ENCODE data around the gene OR14A2. TPM values are rescaled to one million over a fixed set of nuclear protein-coding genes. Genes with fewer than 3 reads are reported as not detected.
"Not testable (repeated sequence)": the region's sequence is repeated elsewhere in the genome, so short reads cannot be mapped to it uniquely, and the experiment has no call there.

The OR14A2 gene
- total RNA-seq, result not detected

GRCh38 chr1:247748041-247748440, at the start of gene OR14A2:
TSS of gene OR14A2 (minus strand) at chr1:247748141.
- no peak within 1 kb of the TSS for H3K27ac ChIP-seq
- no peaks in the 10 kb centered on the region for H3K9me3 ChIP-seq
- H3K36me3 ChIP-seq, result no peaks in the 10 kb centered on the region
- no peak within 1 kb of the TSS for H3K4me3 ChIP-seq
- no peak for DNase-seq
- no peaks in the 10 kb centered on the region for H3K4me1 ChIP-seq
- intact Hi-C loops (cut with DNase I; ENCODE audit: low total_unique reads), result no loop called here
- no peaks in the 10 kb centered on the region for H3K27me3 ChIP-seq
- no peak for TF ChIP-seq CTCF (IDR thresholded peaks at IDR 0.05)

- intact Hi-C loops (cut with DNase I; ENCODE audit: low total_unique reads), result no loop called here
- Histone ChIP-seq H3K36me3 (no peaks in the 10 kb centered on the region), H3K27me3 (no peaks in the 10 kb centered on the region), H3K9me3 (no peaks in the 10 kb centered on the region), H3K27ac (no peak overlapping the region), H3K4me1 (no peaks in the 10 kb centered on the region), H3K4me3 (no peak overlapping the region)
- DNase-seq, result no peak
- TF ChIP-seq POLR2A (IDR thresholded peaks at IDR 0.05), result no peak
- no peak for TF ChIP-seq CTCF (IDR thresholded peaks at IDR 0.05)
Measured at GRCh38 chr1:247797518-247797917, 49.6 kb upstream of the OR14A2 start.

GRCh38 chr1:247769603-247770002, 21.7 kb upstream of the OR14A2 start:
- H3K27ac ChIP-seq, result no peak overlapping the region
- no peaks in the 10 kb centered on the region for H3K4me1 ChIP-seq
- H3K36me3 ChIP-seq, result no peaks in the 10 kb centered on the region
- DNase-seq, result no peak
- TF ChIP-seq POLR2A (IDR thresholded peaks at IDR 0.05), result no peak
- TF ChIP-seq CTCF (IDR thresholded peaks at IDR 0.05), result no peak
- intact Hi-C loops (cut with DNase I; ENCODE audit: low total_unique reads), result no loop called here
- no peaks in the 10 kb centered on the region for H3K9me3 ChIP-seq
- H3K4me3 ChIP-seq, result no peak overlapping the region
- H3K27me3 ChIP-seq, result no peaks in the 10 kb centered on the region

DNA sequence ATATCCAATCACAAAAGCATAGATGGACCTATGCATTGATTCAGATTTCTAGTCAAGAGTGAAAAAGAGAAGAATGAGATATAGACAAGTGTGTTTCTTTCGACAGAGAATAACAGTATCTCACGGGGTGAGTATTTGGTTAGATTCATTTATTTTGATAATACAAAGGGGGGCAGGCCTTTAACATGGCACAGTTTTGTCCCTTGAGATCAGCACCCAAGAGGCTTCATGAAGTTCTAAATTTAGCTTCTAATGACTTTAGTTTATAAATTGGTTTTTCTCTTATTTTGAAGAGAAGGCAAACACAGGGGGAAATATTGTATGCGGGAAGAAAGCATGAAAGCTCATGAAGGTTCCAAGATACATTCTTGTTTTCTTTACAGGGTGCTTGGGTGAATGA, 12.5 kb upstream of the OR14A2 start, which contains the start of gene OR1C1:
Gene OR1C1 (minus strand): TSS at position 101 of the 400 bp plus-strand sequence. CDS start 2,150 bp downstream, outside the sequence.
- Histone ChIP-seq H3K27ac (no peak within 1 kb of the TSS), H3K36me3 (no peaks in the 10 kb centered on the region), H3K4me3 (no peak within 1 kb of the TSS), H3K9me3 (no peaks in the 10 kb centered on the region), H3K4me1 (no peaks in the 10 kb centered on the region), H3K27me3 (no peaks in the 10 kb centered on the region)
- no peak for DNase-seq
- intact Hi-C loops (cut with DNase I; ENCODE audit: low total_unique reads), result no loop called here
- no peak for TF ChIP-seq CTCF (IDR thresholded peaks at IDR 0.05)
- TF ChIP-seq POLR2A (IDR thresholded peaks at IDR 0.05), result no peak

- H3K4me3 ChIP-seq; H3K27me3 ChIP-seq; H3K27ac ChIP-seq; H3K36me3 ChIP-seq; DNase-seq; H3K9me3 ChIP-seq; H3K4me1 ChIP-seq; intact Hi-C loops (cut with DNase I; ENCODE audit: low total_unique reads): not testable (repeated sequence)
Measured at GRCh38 chr1:247754311-247754710, 6.4 kb upstream of the OR14A2 start.

DNA sequence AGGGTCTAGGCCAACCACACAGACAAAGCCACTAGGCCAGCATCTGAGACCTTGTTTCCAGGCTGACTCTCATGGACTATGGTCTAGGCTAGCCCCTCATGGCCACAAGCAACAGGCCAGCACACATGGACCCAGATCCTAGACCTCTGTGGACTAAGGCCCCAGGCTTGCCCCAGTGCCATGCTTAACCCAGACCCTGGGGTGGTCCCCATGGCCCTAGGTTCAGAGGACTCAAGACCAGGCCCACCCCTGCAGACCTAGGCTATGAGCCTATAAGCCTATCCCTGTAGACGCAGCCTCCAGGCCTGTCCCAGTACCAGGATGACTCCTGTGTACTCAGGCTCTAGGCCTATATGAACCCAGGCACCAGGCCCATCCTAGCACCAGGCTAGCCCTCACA, 1.9 kb upstream of the OR14A2 start:
- DNase-seq, result no peak
- intact Hi-C loops (cut with DNase I; ENCODE audit: low total_unique reads), result no loop called here
- Histone ChIP-seq H3K9me3 (no peaks in the 10 kb centered on the region), H3K4me3 (no peak overlapping the region), H3K27ac (no peak overlapping the region), H3K27me3 (no peaks in the 10 kb centered on the region), H3K36me3 (no peaks in the 10 kb centered on the region), H3K4me1 (no peaks in the 10 kb centered on the region)
- TF ChIP-seq POLR2A (IDR thresholded peaks at IDR 0.05) (no peak), CTCF (IDR thresholded peaks at IDR 0.05) (no peak)
